ENCODE measurements around the gene MRPL18. TPM values are rescaled to one million over a fixed set of nuclear protein-coding genes. Genes with fewer than 3 reads are reported as not detected.
"Not testable (repeated sequence)": the region's sequence is repeated elsewhere in the genome, so short reads cannot be mapped to it uniquely, and the experiment has no call there.

The MRPL18 gene
- 81.4 TPM for total RNA-seq

GRCh38 chr6:159790149-159790955, at the start of gene MRPL18:
Gene MRPL18, plus strand, starts transcription at chr6:159790467. Its CDS starts 121 bp downstream, at chr6:159790588.
- Histone ChIP-seq H3K9me3 (ENCODE audit: control insufficient read depth in 3 of 3, low read length in 3 of 3) (no peaks in the 10 kb centered on the region), H3K27me3 (ENCODE audit: control insufficient read depth in 3 of 3, insufficient read depth in 3 of 3, low read length in 3 of 3) (no peaks in the 10 kb centered on the region), H3K4me1 (ENCODE audit: control insufficient read depth in 3 of 3, insufficient read depth in 3 of 3, low read length in 3 of 3) (peaks cover 19 to 38% (median 34%) of the 10 kb centered on the region in 3 donors), H3K4me3 (ENCODE audit: low read length in 3 of 3) (peak within 1 kb of the TSS; percentile 95 to 99 (median 98)), H3K36me3 (ENCODE audit: control insufficient read depth in 3 of 3, insufficient read depth in 3 of 3, low read length in 3 of 3) (peaks cover 15 to 36% (median 23%) of the 10 kb centered on the region in 3 donors), H3K27ac (ENCODE audit: low read depth, low read length) (peak within 1 kb of the TSS; percentile 92), H3K9ac (ENCODE audit: low read depth in 1 of 3, low read length in 3 of 3) (peak within 1 kb of the TSS; percentile 95 to 98 (median 97))

- H3K27me3 ChIP-seq (ENCODE audit: control insufficient read depth in 3 of 3, insufficient read depth in 3 of 3, low read length in 3 of 3), result no peaks in the 10 kb centered on the region
- H3K9ac ChIP-seq (ENCODE audit: low read depth in 1 of 3, low read length in 3 of 3), result no peak overlapping the region
- no peak overlapping the region for H3K4me3 ChIP-seq (ENCODE audit: low read length in 3 of 3)
- no peaks in the 10 kb centered on the region for H3K4me1 ChIP-seq (ENCODE audit: control insufficient read depth in 3 of 3, insufficient read depth in 3 of 3, low read length in 3 of 3)
- H3K9me3 ChIP-seq (ENCODE audit: control insufficient read depth in 3 of 3, low read length in 3 of 3), result no peaks in the 10 kb centered on the region
- no peak overlapping the region for H3K27ac ChIP-seq (ENCODE audit: low read depth, low read length)
- peaks cover 33 to 61% (median 56%) of the 10 kb centered on the region in 3 donors for H3K36me3 ChIP-seq (ENCODE audit: control insufficient read depth in 3 of 3, insufficient read depth in 3 of 3, low read length in 3 of 3)
These were observed 48.1 kb upstream of the MRPL18 start for GRCh38 chr6:159742165-159742564.

GRCh38 chr6:159745081-159745480, 45.2 kb upstream of the MRPL18 start:
- Histone ChIP-seq H3K36me3 (ENCODE audit: control insufficient read depth in 3 of 3, insufficient read depth in 3 of 3, low read length in 3 of 3) (peaks cover 39 to 79% (median 70%) of the 10 kb centered on the region in 3 donors), H3K4me3 (ENCODE audit: low read length in 3 of 3) (no peak overlapping the region), H3K27ac (ENCODE audit: low read depth, low read length) (no peak overlapping the region), H3K4me1 (ENCODE audit: control insufficient read depth in 3 of 3, insufficient read depth in 3 of 3, low read length in 3 of 3) (no peaks in the 10 kb centered on the region), H3K9me3 (ENCODE audit: control insufficient read depth in 3 of 3, low read length in 3 of 3) (no peaks in the 10 kb centered on the region), H3K9ac (ENCODE audit: low read depth in 1 of 3, low read length in 3 of 3) (no peak overlapping the region), H3K27me3 (ENCODE audit: control insufficient read depth in 3 of 3, insufficient read depth in 3 of 3, low read length in 3 of 3) (no peaks in the 10 kb centered on the region)

- Histone ChIP-seq H3K27me3 (ENCODE audit: control insufficient read depth in 3 of 3, insufficient read depth in 3 of 3, low read length in 3 of 3) (no peaks in the 10 kb centered on the region), H3K4me3 (ENCODE audit: low read length in 3 of 3) (no peak overlapping the region), H3K4me1 (ENCODE audit: control insufficient read depth in 3 of 3, insufficient read depth in 3 of 3, low read length in 3 of 3) (no peaks in the 10 kb centered on the region), H3K9me3 (ENCODE audit: control insufficient read depth in 3 of 3, low read length in 3 of 3) (no peaks in the 10 kb centered on the region), H3K9ac (ENCODE audit: low read depth in 1 of 3, low read length in 3 of 3) (no peak overlapping the region), H3K27ac (ENCODE audit: low read depth, low read length) (no peak overlapping the region), H3K36me3 (ENCODE audit: control insufficient read depth in 3 of 3, insufficient read depth in 3 of 3, low read length in 3 of 3) (peaks cover 35 to 76% (median 71%) of the 10 kb centered on the region in 3 donors)
These were observed 43.5 kb upstream of the MRPL18 start for GRCh38 chr6:159746759-159747158.

GRCh38 chr6:159748127-159748526, 42.1 kb upstream of the MRPL18 start:
- H3K27me3 ChIP-seq (ENCODE audit: control insufficient read depth in 3 of 3, insufficient read depth in 3 of 3, low read length in 3 of 3); H3K9ac ChIP-seq (ENCODE audit: low read depth in 1 of 3, low read length in 3 of 3); H3K9me3 ChIP-seq (ENCODE audit: control insufficient read depth in 3 of 3, low read length in 3 of 3); H3K4me3 ChIP-seq (ENCODE audit: low read length in 3 of 3); H3K4me1 ChIP-seq (ENCODE audit: control insufficient read depth in 3 of 3, insufficient read depth in 3 of 3, low read length in 3 of 3); H3K27ac ChIP-seq (ENCODE audit: low read depth, low read length): not testable (repeated sequence)
- peaks cover 28 to 68% (median 65%) of the 10 kb centered on the region in 3 donors for H3K36me3 ChIP-seq (ENCODE audit: control insufficient read depth in 3 of 3, insufficient read depth in 3 of 3, low read length in 3 of 3)

GRCh38 chr6:159751448-159751847, 38.8 kb upstream of the MRPL18 start:
- H3K36me3 ChIP-seq (ENCODE audit: control insufficient read depth in 3 of 3, insufficient read depth in 3 of 3, low read length in 3 of 3), result peaks cover 20 to 59% (median 53%) of the 10 kb centered on the region in 3 donors
- no peaks in the 10 kb centered on the region for H3K27me3 ChIP-seq (ENCODE audit: control insufficient read depth in 3 of 3, insufficient read depth in 3 of 3, low read length in 3 of 3)
- H3K9ac ChIP-seq (ENCODE audit: low read depth in 1 of 3, low read length in 3 of 3), result no peak overlapping the region
- H3K27ac ChIP-seq (ENCODE audit: low read depth, low read length), result no peak overlapping the region
- peaks cover 0 to 5% (median 0%) of the 10 kb centered on the region in 3 donors for H3K4me1 ChIP-seq (ENCODE audit: control insufficient read depth in 3 of 3, insufficient read depth in 3 of 3, low read length in 3 of 3)
- H3K9me3 ChIP-seq (ENCODE audit: control insufficient read depth in 3 of 3, low read length in 3 of 3), result no peaks in the 10 kb centered on the region
- no peak overlapping the region for H3K4me3 ChIP-seq (ENCODE audit: low read length in 3 of 3)

- H3K27me3 ChIP-seq (ENCODE audit: control insufficient read depth in 3 of 3, insufficient read depth in 3 of 3, low read length in 3 of 3), result no peaks in the 10 kb centered on the region
- peaks cover 18 to 51% (median 47%) of the 10 kb centered on the region in 3 donors for H3K36me3 ChIP-seq (ENCODE audit: control insufficient read depth in 3 of 3, insufficient read depth in 3 of 3, low read length in 3 of 3)
- no peak overlapping the region for H3K27ac ChIP-seq (ENCODE audit: low read depth, low read length)
- no peaks in the 10 kb centered on the region for H3K9me3 ChIP-seq (ENCODE audit: control insufficient read depth in 3 of 3, low read length in 3 of 3)
- H3K9ac ChIP-seq (ENCODE audit: low read depth in 1 of 3, low read length in 3 of 3), result no peak overlapping the region
- H3K4me3 ChIP-seq (ENCODE audit: low read length in 3 of 3), result no peak overlapping the region
- H3K4me1 ChIP-seq (ENCODE audit: control insufficient read depth in 3 of 3, insufficient read depth in 3 of 3, low read length in 3 of 3), result peaks cover 0 to 5% (median 0%) of the 10 kb centered on the region in 3 donors
These were observed 37.0 kb upstream of the MRPL18 start for GRCh38 chr6:159753081-159753872.

GRCh38 chr6:159754401-159754800, 35.9 kb upstream of the MRPL18 start:
- no peaks in the 10 kb centered on the region for H3K27me3 ChIP-seq (ENCODE audit: control insufficient read depth in 3 of 3, insufficient read depth in 3 of 3, low read length in 3 of 3)
- H3K4me3 ChIP-seq (ENCODE audit: low read length in 3 of 3), result no peak overlapping the region
- peaks cover 19 to 47% (median 42%) of the 10 kb centered on the region in 3 donors for H3K36me3 ChIP-seq (ENCODE audit: control insufficient read depth in 3 of 3, insufficient read depth in 3 of 3, low read length in 3 of 3)
- no peaks in the 10 kb centered on the region for H3K9me3 ChIP-seq (ENCODE audit: control insufficient read depth in 3 of 3, low read length in 3 of 3)
- no peak overlapping the region for H3K9ac ChIP-seq (ENCODE audit: low read depth in 1 of 3, low read length in 3 of 3)
- H3K4me1 ChIP-seq (ENCODE audit: control insufficient read depth in 3 of 3, insufficient read depth in 3 of 3, low read length in 3 of 3), result peaks cover 0 to 5% (median 0%) of the 10 kb centered on the region in 3 donors
- no peak overlapping the region for H3K27ac ChIP-seq (ENCODE audit: low read depth, low read length)

GRCh38 chr6:159754959-159755914, 35.0 kb upstream of the MRPL18 start:
- H3K27me3 ChIP-seq (ENCODE audit: control insufficient read depth in 3 of 3, insufficient read depth in 3 of 3, low read length in 3 of 3), result no peaks in the 10 kb centered on the region
- no peaks in the 10 kb centered on the region for H3K9me3 ChIP-seq (ENCODE audit: control insufficient read depth in 3 of 3, low read length in 3 of 3)
- H3K36me3 ChIP-seq (ENCODE audit: control insufficient read depth in 3 of 3, insufficient read depth in 3 of 3, low read length in 3 of 3), result peaks cover 19 to 44% (median 42%) of the 10 kb centered on the region in 3 donors
- H3K27ac ChIP-seq (ENCODE audit: low read depth, low read length), result no peak overlapping the region
- H3K4me3 ChIP-seq (ENCODE audit: low read length in 3 of 3), result no peak overlapping the region
- peak overlapping the region in 1 of 3 donors; percentile 24 for H3K9ac ChIP-seq (ENCODE audit: low read depth in 1 of 3, low read length in 3 of 3)
- H3K4me1 ChIP-seq (ENCODE audit: control insufficient read depth in 3 of 3, insufficient read depth in 3 of 3, low read length in 3 of 3), result peaks cover 0 to 5% (median 0%) of the 10 kb centered on the region in 3 donors
